HL-60/S4 treated with retinoic acid at 250 ng/mL for 4 days and 3 days (cell line): ENCODE measurements around the gene PLCB3.

ENCODE experiments used
- in situ Hi-C: fragments of 300-500 bp; cut with MboI; formaldehyde crosslinking; loops from 2 replicates; pipeline ENCODE4 v1.7.0; 2022; ENCODE audit warnings: low sequenced_read_pairs

PLCB3 gene

GRCh38 chr11:64317961-64318765, 66.8 kb downstream of the PLCB3 start, which contains the start of gene PRDX5:
TSS of gene PRDX5 (plus strand) at chr11:64318121. CDS start at chr11:64318216, 95 bp downstream.
- in situ Hi-C loops = no loop called here
